ENCODE results near the gene TMCO2. TPM values are rescaled to one million over a fixed set of nuclear protein-coding genes. Genes with fewer than 3 reads are reported as not detected.

Gene TMCO2
- total RNA-seq (not detected in 2 replicates), polyA plus RNA-seq (0.69 TPM in 1 of 2 replicates, not detected in the other)

- Histone ChIP-seq H4K20me1 (ENCODE audit: insufficient read depth, poor library complexity, severe bottlenecking) (no peaks in the 10 kb centered on the region), H3K9me3 (ENCODE audit: low read depth) (no peaks in the 10 kb centered on the region), H3K79me2 (no peaks in the 10 kb centered on the region), H3K4me1 (ENCODE audit: insufficient read depth) (peaks cover 9% of the 10 kb centered on the region), H3K4me3 (no peak within 1 kb of the TSS), H3K27me3 (no peaks in the 10 kb centered on the region), H2AFZ (no peak within 1 kb of the TSS), H3K9me2 (replicated peaks; ENCODE audit: insufficient read depth) (no peaks in the 10 kb centered on the region), H3K27ac (peak within 1 kb of the TSS; percentile 57), H3K36me3 (replicated peaks; ENCODE audit: insufficient read depth, low read depth) (no peaks in the 10 kb centered on the region), H3K4me2 (no peak within 1 kb of the TSS)
- DNase-seq (ENCODE audit: low spot score) = peak; percentile 66
- TF ChIP-seq EZH2 (IDR thresholded peaks at IDR 0.05; ENCODE audit: borderline replicate concordance) (no peak), CTCF (IDR thresholded peaks at IDR 0.05; ENCODE audit: poor library complexity) (no peak), EZH2phosphoT487 (IDR thresholded peaks at IDR 0.05; ENCODE audit: low read depth, severe bottlenecking, unreplicated experiment) (no peak)
- WGBS (ENCODE audit: low lambda C conversion rate, missing lambda C conversion rate) = 60% methylated on average over 1 of the region's 1 CpG
Observed at GRCh38 chr1:40247655-40248054, at the start of gene TMCO2. TMCO2 (plus strand) TSS chr1:40247937; CDS start chr1:40247994, 57 bp downstream.

- H3K27ac ChIP-seq = no peak overlapping the region
- no peak overlapping the region for H2AFZ ChIP-seq
- WGBS (ENCODE audit: low lambda C conversion rate, missing lambda C conversion rate) = 84% methylated on average over 3 of the region's 3 CpGs
- no peak overlapping the region for H3K4me3 ChIP-seq
- H3K9me2 ChIP-seq (replicated peaks; ENCODE audit: insufficient read depth) = no peaks in the 10 kb centered on the region
- H3K9me3 ChIP-seq (ENCODE audit: low read depth) = no peaks in the 10 kb centered on the region
- H4K20me1 ChIP-seq (ENCODE audit: insufficient read depth, poor library complexity, severe bottlenecking) = no peaks in the 10 kb centered on the region
- no peaks in the 10 kb centered on the region for H3K27me3 ChIP-seq
- H3K79me2 ChIP-seq = peaks cover 8% of the 10 kb centered on the region
- DNase-seq (ENCODE audit: low spot score) = no peak
- no peak overlapping the region for H3K4me2 ChIP-seq
- H3K36me3 ChIP-seq (replicated peaks; ENCODE audit: insufficient read depth, low read depth) = no peaks in the 10 kb centered on the region
- H3K4me1 ChIP-seq (ENCODE audit: insufficient read depth) = no peaks in the 10 kb centered on the region
- TF ChIP-seq CTCF (IDR thresholded peaks at IDR 0.05; ENCODE audit: poor library complexity) (no peak), EZH2phosphoT487 (IDR thresholded peaks at IDR 0.05; ENCODE audit: low read depth, severe bottlenecking, unreplicated experiment) (no peak), EZH2 (IDR thresholded peaks at IDR 0.05; ENCODE audit: borderline replicate concordance) (no peak)
Observed at GRCh38 chr1:40199126-40199525, 48.6 kb upstream of the TMCO2 start.

GRCh38 chr1:40204856-40205255 is 42.9 kb upstream of the TMCO2 start:
- Histone ChIP-seq H3K4me2 (no peak overlapping the region), H3K36me3 (replicated peaks; ENCODE audit: insufficient read depth, low read depth) (no peaks in the 10 kb centered on the region), H3K9me3 (ENCODE audit: low read depth) (no peaks in the 10 kb centered on the region), H3K27me3 (no peaks in the 10 kb centered on the region), H3K4me1 (ENCODE audit: insufficient read depth) (no peaks in the 10 kb centered on the region), H4K20me1 (ENCODE audit: insufficient read depth, poor library complexity, severe bottlenecking) (peaks cover 3% of the 10 kb centered on the region), H3K27ac (no peak overlapping the region), H3K4me3 (no peak overlapping the region), H2AFZ (no peak overlapping the region), H3K79me2 (peaks cover 16% of the 10 kb centered on the region), H3K9me2 (replicated peaks; ENCODE audit: insufficient read depth) (no peaks in the 10 kb centered on the region)
- TF ChIP-seq EZH2phosphoT487 (IDR thresholded peaks at IDR 0.05; ENCODE audit: low read depth, severe bottlenecking, unreplicated experiment) (no peak), CTCF (IDR thresholded peaks at IDR 0.05; ENCODE audit: poor library complexity) (no peak)
- no peak for DNase-seq (ENCODE audit: low spot score)
- 91% methylated on average over 4 of the region's 4 CpGs for WGBS (ENCODE audit: low lambda C conversion rate, missing lambda C conversion rate)

Measured in hepatocyte (in vitro differentiated cells).